GM20431 (cell line): Measurements from ENCODE around the gene RAP1A.

Experiments used
- in situ Hi-C: fragments of 300-500 bp; cut with MseI, MboI; formaldehyde crosslinking; loops from one replicate; pipeline ENCODE4 v1.15.0; 2020; ENCODE audit warnings: low sequenced_read_pairs; ENCODE audit not compliant: unreplicated experiment

Gene RAP1A

GRCh38 chr1:111732718-111733117, 113.1 kb downstream of the RAP1A start:
- in situ Hi-C loops = no loop called here

GRCh38 chr1:111733183-111733991, 113.8 kb downstream of the RAP1A start:
- in situ Hi-C loops = no loop called here

GRCh38 chr1:111733992-111734341, 114.4 kb downstream of the RAP1A start:
- in situ Hi-C loops = no loop called here

GRCh38 chr1:111734426-111734825, 114.8 kb downstream of the RAP1A start:
- in situ Hi-C loops = no loop called here

- in situ Hi-C loops = no loop called here
These were observed 115.3 kb downstream of the RAP1A start for GRCh38 chr1:111734856-111735255.

- in situ Hi-C loops = no loop called here
These were observed 115.7 kb downstream of the RAP1A start for GRCh38 chr1:111735321-111735720.

- in situ Hi-C loops = no loop called here
These were observed 116.4 kb downstream of the RAP1A start for GRCh38 chr1:111735858-111736544.

- in situ Hi-C loops = no loop called here
These were observed 117.1 kb downstream of the RAP1A start for GRCh38 chr1:111736548-111737215.

- in situ Hi-C loops = no loop called here
These were observed 117.9 kb downstream of the RAP1A start for GRCh38 chr1:111737216-111738132.

- in situ Hi-C loops = no loop called here
These were observed 118.5 kb downstream of the RAP1A start for GRCh38 chr1:111738133-111738435.

GRCh38 chr1:111738436-111739193, 119.0 kb downstream of the RAP1A start:
- in situ Hi-C loops = no loop called here

GRCh38 chr1:111739194-111739924, 119.8 kb downstream of the RAP1A start, which contains the start of gene INKA2:
TSS of gene INKA2 (minus strand) at chr1:111739395. CDS start at chr1:111739242, 153 bp downstream.
- in situ Hi-C loops = no loop called here

GRCh38 chr1:111739925-111740765, 120.6 kb downstream of the RAP1A start:
- in situ Hi-C loops = loop anchor here (10.0 kb wide), 1 partner anchor 245 kb away; no protein-coding TSS in a partner anchor

GRCh38 chr1:111742292-111742691, 122.7 kb downstream of the RAP1A start:
- in situ Hi-C loops = loop anchor here (10.0 kb wide), 1 partner anchor 247 kb away; no protein-coding TSS in a partner anchor

GRCh38 chr1:111742938-111743549, 123.5 kb downstream of the RAP1A start:
- in situ Hi-C loops = loop anchor here (10.0 kb wide), 1 partner anchor 248 kb away; no protein-coding TSS in a partner anchor

GRCh38 chr1:111743679-111744101, 124.1 kb downstream of the RAP1A start:
- in situ Hi-C loops = loop anchor here (10.0 kb wide), 1 partner anchor 249 kb away; no protein-coding TSS in a partner anchor
